Measurements from ENCODE around the gene ODAD3. TPM values are rescaled to one million over a fixed set of nuclear protein-coding genes. Genes with fewer than 3 reads are reported as not detected.
A peak's percentile ranks its signal among the peaks of the same experiment; 100 is the strongest.

The ODAD3 gene
- total and polyA plus RNA-seq, 2 of the 13 experiments (the other 11 are each of a cell fraction or from before 2014, with no cell fraction given): 0.04 to 0.08 TPM

DNA sequence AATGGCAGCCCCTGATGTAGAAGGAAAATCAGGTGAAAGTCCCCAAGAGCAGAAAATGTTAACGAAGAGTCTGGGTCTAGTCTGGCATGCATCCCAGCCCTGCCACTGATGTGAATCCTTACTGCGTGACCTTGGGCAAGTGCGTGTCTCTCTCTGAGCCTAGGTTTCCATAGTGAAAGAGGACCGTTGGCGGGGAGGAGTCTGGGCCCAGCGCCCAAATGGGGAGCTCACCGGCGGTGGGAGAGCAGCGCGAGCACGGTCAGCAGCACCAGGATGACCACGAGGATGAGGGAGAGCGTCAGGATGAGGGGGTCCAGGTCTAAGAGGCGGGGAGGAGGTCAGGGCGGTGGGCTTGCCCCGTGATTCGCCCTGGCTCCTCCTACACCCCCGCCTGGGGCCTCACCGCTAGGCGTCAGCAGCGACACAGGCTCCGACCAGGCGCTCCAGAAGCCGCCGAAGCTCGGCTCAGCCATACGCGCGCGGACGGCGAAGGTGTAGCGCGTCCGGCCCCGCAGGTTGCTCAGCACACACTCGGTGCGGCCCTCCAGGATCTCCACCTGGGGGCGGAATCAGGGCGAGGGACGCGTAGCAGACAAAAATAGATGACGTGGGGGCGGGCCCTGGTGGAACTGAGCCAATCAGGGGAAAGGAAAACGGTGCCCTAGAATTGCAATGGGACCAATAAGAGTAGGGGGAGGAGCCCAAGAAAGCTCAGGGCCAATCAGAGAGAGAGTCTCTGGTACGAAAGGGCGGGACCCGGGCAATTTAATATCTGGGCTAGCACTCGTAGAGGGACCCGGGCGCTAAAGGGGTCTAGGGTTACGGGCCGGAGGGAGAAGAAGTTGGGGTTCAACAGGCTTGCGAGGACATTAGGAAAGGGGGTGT, 54.0 kb downstream of the ODAD3 start (continued):
- TF ChIP-seq ZNF30 (CRISPR knock-in tag; IDR thresholded peaks at IDR 0.05) (no peak), SSRP1 (CRISPR knock-in tag; IDR thresholded peaks at IDR 0.05) (no peak), ZNF670 (CRISPR knock-in tag; IDR thresholded peaks at IDR 0.05; ENCODE audit: borderline replicate concordance) (no peak), SP5 (CRISPR knock-in tag; IDR thresholded peaks at IDR 0.05; ENCODE audit: borderline replicate concordance, low read depth) (peak; percentile 72; the same call in 1 of the 2 replicates), TBX3 (IDR thresholded peaks at IDR 0.05; ENCODE audit: borderline replicate concordance) (no peak), HNRNPK (IDR thresholded peaks at IDR 0.05; ENCODE audit: low read depth, low read length, poor library complexity, severe bottlenecking) (peak; percentile 51), ZFP36L1 (CRISPR knock-in tag; IDR thresholded peaks at IDR 0.05) (no peak), GATA4 (IDR thresholded peaks at IDR 0.05; ENCODE audit: borderline replicate concordance, low read depth) (0 out of 2 replicates have a peak, but pooled peaks have one; percentile 56), ZNF34 (CRISPR knock-in tag; IDR thresholded peaks at IDR 0.05; ENCODE audit: borderline replicate concordance) (0 out of 2 replicates have a peak, but pooled peaks have one; percentile 46), GFI1 (CRISPR knock-in tag; IDR thresholded peaks at IDR 0.05; ENCODE audit: borderline replicate concordance) (no peak), CREM (IDR thresholded peaks at IDR 0.05) (peak; percentile 78), CREM (CRISPR knock-in tag; IDR thresholded peaks at IDR 0.05) (peak; percentile 43; the same call in 1 of the 2 replicates)
- TF ChIP-seq, protein P1, sequence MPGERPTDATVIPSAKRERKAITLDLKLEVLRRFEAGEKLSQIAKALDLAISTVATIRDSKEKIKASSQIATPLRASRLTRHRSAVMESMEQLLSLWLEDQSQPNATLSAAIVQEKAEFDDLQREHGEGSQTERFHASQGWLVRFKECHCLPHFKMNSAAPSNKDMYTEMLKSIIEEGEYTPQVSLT (CRISPR knock-in tag; IDR thresholded peaks at IDR 0.05; ENCODE audit: borderline replicate concordance, low read depth): no peak
- TF ChIP-seq, protein P2, sequence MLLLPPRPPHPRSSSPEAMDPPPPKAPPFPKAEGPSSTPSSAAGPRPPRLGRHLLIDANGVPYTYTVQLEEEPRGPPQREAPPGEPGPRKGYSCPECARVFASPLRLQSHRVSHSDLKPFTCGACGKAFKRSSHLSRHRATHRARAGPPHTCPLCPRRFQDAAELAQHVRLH (CRISPR knock-in tag; IDR thresholded peaks at IDR 0.05; ENCODE audit: borderline replicate concordance, low read depth): peak; percentile 83; the same call in 1 of the 2 replicates
- TF ChIP-seq, protein P3, sequence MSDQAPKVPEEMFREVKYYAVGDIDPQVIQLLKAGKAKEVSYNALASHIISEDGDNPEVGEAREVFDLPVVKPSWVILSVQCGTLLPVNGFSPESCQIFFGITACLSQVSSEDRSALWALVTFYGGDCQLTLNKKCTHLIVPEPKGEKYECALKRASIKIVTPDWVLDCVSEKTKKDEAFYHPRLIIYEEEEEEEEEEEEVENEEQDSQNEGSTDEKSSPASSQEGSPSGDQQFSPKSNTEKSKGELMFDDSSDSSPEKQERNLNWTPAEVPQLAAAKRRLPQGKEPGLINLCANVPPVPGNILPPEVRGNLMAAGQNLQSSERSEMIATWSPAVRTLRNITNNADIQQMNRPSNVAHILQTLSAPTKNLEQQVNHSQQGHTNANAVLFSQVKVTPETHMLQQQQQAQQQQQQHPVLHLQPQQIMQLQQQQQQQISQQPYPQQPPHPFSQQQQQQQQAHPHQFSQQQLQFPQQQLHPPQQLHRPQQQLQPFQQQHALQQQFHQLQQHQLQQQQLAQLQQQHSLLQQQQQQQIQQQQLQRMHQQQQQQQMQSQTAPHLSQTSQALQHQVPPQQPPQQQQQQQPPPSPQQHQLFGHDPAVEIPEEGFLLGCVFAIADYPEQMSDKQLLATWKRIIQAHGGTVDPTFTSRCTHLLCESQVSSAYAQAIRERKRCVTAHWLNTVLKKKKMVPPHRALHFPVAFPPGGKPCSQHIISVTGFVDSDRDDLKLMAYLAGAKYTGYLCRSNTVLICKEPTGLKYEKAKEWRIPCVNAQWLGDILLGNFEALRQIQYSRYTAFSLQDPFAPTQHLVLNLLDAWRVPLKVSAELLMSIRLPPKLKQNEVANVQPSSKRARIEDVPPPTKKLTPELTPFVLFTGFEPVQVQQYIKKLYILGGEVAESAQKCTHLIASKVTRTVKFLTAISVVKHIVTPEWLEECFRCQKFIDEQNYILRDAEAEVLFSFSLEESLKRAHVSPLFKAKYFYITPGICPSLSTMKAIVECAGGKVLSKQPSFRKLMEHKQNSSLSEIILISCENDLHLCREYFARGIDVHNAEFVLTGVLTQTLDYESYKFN (CRISPR knock-in tag; conservative IDR thresholded peaks at IDR 0.05): peak; percentile 37; the same call in 1 of the 2 replicates
- TF ChIP-seq, protein P4, sequence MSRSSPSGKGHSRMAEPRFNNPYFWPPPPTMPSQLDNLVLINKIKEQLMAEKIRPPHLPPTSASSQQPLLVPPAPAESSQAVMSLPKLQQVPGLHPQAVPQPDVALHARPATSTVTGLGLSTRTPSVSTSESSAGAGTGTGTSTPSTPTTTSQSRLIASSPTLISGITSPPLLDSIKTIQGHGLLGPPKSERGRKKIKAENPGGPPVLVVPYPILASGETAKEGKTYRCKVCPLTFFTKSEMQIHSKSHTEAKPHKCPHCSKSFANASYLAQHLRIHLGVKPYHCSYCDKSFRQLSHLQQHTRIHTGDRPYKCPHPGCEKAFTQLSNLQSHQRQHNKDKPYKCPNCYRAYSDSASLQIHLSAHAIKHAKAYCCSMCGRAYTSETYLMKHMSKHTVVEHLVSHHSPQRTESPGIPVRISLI (CRISPR knock-in tag; IDR thresholded peaks at IDR 0.05; ENCODE audit: borderline replicate concordance): peak; percentile 36; the same call in 1 of the 2 replicates
- TF ChIP-seq, protein P5, sequence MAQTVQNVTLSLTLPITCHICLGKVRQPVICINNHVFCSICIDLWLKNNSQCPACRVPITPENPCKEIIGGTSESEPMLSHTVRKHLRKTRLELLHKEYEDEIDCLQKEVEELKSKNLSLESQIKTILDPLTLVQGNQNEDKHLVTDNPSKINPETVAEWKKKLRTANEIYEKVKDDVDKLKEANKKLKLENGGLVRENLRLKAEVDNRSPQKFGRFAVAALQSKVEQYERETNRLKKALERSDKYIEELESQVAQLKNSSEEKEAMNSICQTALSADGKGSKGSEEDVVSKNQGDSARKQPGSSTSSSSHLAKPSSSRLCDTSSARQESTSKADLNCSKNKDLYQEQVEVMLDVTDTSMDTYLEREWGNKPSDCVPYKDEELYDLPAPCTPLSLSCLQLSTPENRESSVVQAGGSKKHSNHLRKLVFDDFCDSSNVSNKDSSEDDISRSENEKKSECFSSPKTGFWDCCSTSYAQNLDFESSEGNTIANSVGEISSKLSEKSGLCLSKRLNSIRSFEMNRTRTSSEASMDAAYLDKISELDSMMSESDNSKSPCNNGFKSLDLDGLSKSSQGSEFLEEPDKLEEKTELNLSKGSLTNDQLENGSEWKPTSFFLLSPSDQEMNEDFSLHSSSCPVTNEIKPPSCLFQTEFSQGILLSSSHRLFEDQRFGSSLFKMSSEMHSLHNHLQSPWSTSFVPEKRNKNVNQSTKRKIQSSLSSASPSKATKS (CRISPR knock-in tag; IDR thresholded peaks at IDR 0.05): no peak
- TF ChIP-seq, protein P6, sequence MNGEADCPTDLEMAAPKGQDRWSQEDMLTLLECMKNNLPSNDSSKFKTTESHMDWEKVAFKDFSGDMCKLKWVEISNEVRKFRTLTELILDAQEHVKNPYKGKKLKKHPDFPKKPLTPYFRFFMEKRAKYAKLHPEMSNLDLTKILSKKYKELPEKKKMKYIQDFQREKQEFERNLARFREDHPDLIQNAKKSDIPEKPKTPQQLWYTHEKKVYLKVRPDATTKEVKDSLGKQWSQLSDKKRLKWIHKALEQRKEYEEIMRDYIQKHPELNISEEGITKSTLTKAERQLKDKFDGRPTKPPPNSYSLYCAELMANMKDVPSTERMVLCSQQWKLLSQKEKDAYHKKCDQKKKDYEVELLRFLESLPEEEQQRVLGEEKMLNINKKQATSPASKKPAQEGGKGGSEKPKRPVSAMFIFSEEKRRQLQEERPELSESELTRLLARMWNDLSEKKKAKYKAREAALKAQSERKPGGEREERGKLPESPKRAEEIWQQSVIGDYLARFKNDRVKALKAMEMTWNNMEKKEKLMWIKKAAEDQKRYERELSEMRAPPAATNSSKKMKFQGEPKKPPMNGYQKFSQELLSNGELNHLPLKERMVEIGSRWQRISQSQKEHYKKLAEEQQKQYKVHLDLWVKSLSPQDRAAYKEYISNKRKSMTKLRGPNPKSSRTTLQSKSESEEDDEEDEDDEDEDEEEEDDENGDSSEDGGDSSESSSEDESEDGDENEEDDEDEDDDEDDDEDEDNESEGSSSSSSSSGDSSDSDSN (CRISPR knock-in tag; IDR thresholded peaks at IDR 0.05): peak; percentile 93
